ENCODE data around the gene ASCL3.
"Not testable (repeated sequence)": the region's sequence is repeated elsewhere in the genome, so short reads cannot be mapped to it uniquely, and the experiment has no call there.

ASCL3 gene

DNA sequence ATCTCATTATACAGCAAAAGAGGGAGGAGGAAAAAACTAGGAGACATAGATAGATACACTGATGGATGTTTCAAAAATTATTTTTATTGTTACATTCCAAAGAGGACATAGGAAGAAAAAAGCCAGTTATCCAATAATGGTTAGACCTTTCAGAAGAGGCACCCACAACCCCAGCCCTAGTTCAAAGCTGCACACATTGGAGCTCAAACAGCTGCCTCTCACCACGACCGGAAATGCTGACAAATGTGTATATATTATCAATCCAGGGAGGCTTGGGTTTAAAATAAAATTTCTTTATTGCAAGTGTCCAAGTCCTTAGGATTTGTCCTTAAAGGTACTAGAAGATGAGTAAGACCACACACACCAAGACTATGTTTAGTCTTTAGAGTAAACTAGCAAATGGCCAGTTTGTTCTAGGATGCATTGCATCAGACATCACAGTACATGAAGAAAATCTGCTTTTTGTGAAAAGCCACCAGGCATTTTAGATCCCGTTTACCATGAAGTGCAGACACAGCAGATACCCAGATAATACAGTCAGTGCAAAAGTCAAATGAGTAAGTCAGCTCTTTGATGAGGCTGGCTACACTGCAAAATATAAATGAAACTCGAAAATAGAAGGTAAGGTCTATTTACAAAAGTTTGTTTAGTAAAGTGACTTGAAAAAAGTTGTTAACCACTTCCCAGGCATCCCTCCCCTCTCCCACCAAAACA is 4.6 kb upstream of the ASCL3 start:
- no peak overlapping the region for H3K27ac ChIP-seq
- TF ChIP-seq, protein P1, sequence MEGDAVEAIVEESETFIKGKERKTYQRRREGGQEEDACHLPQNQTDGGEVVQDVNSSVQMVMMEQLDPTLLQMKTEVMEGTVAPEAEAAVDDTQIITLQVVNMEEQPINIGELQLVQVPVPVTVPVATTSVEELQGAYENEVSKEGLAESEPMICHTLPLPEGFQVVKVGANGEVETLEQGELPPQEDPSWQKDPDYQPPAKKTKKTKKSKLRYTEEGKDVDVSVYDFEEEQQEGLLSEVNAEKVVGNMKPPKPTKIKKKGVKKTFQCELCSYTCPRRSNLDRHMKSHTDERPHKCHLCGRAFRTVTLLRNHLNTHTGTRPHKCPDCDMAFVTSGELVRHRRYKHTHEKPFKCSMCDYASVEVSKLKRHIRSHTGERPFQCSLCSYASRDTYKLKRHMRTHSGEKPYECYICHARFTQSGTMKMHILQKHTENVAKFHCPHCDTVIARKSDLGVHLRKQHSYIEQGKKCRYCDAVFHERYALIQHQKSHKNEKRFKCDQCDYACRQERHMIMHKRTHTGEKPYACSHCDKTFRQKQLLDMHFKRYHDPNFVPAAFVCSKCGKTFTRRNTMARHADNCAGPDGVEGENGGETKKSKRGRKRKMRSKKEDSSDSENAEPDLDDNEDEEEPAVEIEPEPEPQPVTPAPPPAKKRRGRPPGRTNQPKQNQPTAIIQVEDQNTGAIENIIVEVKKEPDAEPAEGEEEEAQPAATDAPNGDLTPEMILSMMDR (IDR thresholded peaks at IDR 0.05): no peak
- no peak for TF ChIP-seq ZFX (IDR thresholded peaks at IDR 0.05; ENCODE audit: borderline replicate concordance)

DNA sequence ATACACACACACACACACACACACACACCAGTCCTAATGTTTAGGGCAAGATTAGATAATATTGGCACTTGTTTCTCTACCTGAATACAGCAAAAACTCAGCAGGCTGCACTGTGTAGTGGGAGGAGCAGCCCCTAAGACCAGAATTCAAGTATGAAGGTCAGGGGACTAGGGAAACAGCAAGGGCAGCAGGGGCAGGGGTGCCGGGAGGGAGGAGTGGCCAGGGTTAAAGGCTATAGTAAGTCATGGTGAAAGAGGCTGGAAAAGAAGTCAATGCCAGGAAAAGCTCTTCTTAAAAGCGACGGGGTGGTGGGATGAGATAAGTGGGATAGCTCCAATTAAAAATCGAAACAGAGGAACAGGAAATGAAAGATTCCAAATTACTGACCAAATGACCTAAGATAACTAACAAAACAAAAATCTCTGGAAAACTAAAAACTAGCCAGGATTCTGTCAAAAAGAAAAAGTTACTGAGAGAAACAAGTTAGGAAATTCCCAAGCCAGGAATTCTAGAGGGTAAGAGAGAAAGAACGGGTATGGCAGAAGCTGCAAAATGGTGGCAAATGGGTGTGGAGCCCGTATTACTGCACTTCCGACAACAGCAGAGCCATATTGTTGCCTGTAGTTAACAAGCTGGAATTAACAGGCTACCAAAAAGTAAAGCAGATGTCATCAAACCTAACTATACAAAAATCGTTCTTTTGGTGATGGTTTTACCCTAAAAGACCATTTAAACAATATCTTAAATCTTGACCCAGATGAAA is 1.3 kb downstream of the ASCL3 start:
- H3K27ac ChIP-seq: no peak overlapping the region
- TF ChIP-seq, protein P1 (IDR thresholded peaks at IDR 0.05): no peak
- no peak for TF ChIP-seq ZFX (IDR thresholded peaks at IDR 0.05; ENCODE audit: borderline replicate concordance)

DNA sequence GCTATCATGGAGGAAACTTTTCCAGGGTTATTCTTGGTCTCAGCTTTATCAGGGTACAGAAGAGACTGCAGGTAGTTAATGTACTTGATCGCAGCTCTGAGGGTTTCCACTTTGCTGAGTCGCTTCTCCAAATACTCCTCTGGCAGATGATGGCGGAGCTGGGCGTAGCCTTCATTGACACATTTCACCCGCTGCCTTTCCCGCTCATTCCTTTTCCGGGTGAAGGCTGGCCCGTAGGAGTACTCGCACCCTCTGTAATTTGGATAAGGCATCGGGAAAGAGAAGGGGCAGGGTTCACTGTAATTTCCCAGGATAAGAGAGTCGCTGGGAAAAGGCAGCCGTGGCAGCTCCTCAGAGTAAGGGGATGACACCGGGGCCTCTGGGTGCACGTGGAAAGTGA is 5.2 kb downstream of the ASCL3 start:
- TF ChIP-seq ZFX (IDR thresholded peaks at IDR 0.05; ENCODE audit: borderline replicate concordance): no peak
- TF ChIP-seq, protein P1 (IDR thresholded peaks at IDR 0.05): no peak
- H3K27ac ChIP-seq: no peak overlapping the region

DNA sequence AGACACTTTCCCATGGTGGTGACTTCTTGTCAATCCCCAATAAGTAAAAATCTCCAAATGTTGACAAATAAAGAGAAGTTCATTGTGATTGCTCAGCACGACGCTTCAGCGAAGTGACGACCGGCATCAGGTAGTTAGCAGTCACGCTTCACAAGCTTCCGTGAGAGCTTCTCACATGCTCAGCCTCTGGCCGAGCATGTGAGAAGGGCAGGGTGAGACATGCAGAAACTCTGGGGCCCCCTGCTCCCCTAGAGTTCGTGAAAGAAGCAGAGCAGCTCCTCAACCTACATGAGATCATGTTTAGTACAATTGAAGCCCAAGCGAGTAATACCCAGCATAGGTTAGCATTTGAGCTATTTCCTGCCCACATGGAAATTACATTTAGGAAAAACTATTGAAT is 5.7 kb downstream of the ASCL3 start:
- no peak overlapping the region for H3K27ac ChIP-seq
- TF ChIP-seq ZFX (IDR thresholded peaks at IDR 0.05; ENCODE audit: borderline replicate concordance): no peak
- TF ChIP-seq, protein P1 (IDR thresholded peaks at IDR 0.05): no peak

DNA sequence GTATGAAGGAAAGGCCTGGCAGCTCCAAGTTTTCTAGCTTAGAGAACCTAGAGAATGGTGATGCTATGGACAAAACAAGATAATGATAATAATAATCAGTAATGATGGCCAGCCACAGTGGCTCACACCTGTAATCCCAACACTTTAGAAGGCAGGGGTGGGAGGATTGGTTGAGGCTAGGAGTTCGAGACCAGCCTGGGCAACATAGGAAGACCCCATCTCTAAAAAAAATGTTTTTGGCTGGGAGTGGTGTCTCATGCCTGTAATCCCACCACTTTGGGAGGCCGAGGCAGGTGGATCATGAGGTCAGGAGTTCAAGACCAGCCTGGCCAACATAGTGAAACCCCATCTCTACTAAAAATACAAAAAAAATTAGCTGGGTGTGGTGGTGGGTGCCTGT is 7.0 kb downstream of the ASCL3 start:
- not testable (repeated sequence) for H3K27ac ChIP-seq

DNA sequence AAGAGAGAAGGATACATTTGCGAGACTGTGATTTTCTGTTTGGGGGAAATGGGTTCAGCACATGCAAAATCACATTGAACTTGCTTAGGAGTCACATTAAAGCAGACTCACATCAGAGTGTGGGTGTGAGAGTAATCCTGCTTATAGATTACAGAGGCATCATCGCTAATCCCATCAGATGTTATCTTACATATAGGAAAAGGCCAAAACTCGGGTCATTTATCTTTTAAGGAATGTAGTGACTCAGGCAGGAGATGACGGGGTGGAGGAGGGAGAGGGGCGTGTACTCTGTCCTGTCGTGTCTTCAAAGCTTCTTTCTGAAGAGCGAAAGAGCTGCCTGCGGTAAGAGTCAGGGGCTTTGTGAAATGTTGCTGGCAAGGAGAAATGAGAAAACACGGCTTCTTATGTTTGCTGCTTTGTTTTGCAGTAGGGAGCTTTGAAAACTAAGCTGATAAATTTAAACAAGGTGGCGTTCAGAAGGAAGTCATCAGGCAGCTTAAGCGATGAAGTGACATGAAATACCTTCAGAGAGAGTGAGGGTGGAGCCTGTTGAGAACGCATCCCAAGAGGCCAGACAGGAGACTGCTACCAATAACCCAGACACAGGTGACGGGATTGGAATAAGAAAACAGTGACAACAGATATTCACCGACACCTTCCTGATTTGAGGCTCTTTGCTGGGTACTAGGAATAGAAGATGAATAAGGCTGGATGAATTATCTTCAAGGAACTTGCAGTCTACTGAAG is 7.9 kb downstream of the ASCL3 start:
- TF ChIP-seq, protein P1 (IDR thresholded peaks at IDR 0.05): no peak
- no peak for TF ChIP-seq ZFX (IDR thresholded peaks at IDR 0.05; ENCODE audit: borderline replicate concordance)
- H3K27ac ChIP-seq: no peak overlapping the region

DNA sequence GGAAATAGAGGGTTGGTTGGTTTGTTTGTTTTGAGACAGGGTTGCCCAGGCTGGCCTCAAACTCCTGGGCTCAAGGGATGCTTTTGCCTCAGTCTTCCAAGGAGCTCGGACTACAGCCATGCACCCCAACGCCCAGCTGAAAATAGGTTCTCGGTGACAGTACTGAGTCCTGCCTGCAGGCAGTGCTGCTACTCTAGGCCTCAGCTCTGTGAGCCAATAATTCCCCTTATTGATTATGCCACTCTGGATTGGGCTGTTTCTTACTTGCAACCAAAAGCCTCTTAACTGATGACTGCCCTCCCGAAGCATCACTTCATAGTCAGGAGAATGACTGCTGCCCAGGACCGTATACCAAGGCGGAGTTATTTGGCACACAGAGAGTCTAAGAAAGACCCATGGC is 8.9 kb downstream of the ASCL3 start:
- no peak for TF ChIP-seq ZFX (IDR thresholded peaks at IDR 0.05; ENCODE audit: borderline replicate concordance)
- TF ChIP-seq, protein P1 (IDR thresholded peaks at IDR 0.05): no peak
- H3K27ac ChIP-seq: no peak overlapping the region
